Neural cell (in vitro differentiated cells): Measurements from ENCODE around the gene SSBP2. TPM values are rescaled to one million over a fixed set of nuclear protein-coding genes. Genes with fewer than 3 reads are reported as not detected.

Experiments
- H2AFZ ChIP-seq: fragments of 200-600, 300-800 bp; sonication (generic), shearing (Covaris generic); 2 replicates; pipeline ENCODE4 v1.6.0; 2014; ENCODE audit warnings: low read depth, mild to moderate bottlenecking, antibody characterized with exemption, low read length, moderate library complexity
- H3F3A ChIP-seq: fragments of 200-600 bp; shearing (Covaris generic); 2 replicates; pipeline ENCODE4 v1.6.1; 2016; ENCODE audit warnings: mild to moderate bottlenecking, moderate library complexity, mixed read lengths, antibody characterized with exemption, low read length; ENCODE audit not compliant: insufficient read depth, poor library complexity, severe bottlenecking
- H3K27ac ChIP-seq: fragments of 200-600, 300-800 bp; sonication (generic), shearing (Covaris generic); 2 replicates; pipeline ENCODE4 v1.5.1; 2014; ENCODE audit warnings: mild to moderate bottlenecking, low read length, moderate library complexity
- H3K27me3 ChIP-seq: fragments of 300-800, 200-600 bp; sonication (generic), shearing (Covaris generic); 2 replicates; pipeline ENCODE4 v1.6.0; 2014; ENCODE audit warnings: mild to moderate bottlenecking, low read depth, low read length, moderate library complexity; ENCODE audit not compliant: insufficient read depth
- H3K36me3 ChIP-seq: fragments of 300-800, 200-600 bp; sonication (generic), shearing (Covaris generic); 2 replicates; pipeline ENCODE4 v1.5.1; 2014; ENCODE audit warnings: mild to moderate bottlenecking, antibody characterized with exemption, low read length, moderate library complexity; ENCODE audit not compliant: insufficient read depth
- H3K4me2 ChIP-seq: fragments of 300-800, 200-600 bp; sonication (generic), shearing (Covaris generic); 2 replicates; pipeline ENCODE4 v1.6.0; 2014; ENCODE audit warnings: mild to moderate bottlenecking, low read length
- H3K4me3 ChIP-seq: fragments of 300-800, 200-600 bp; sonication (generic), shearing (Covaris generic); 2 replicates; pipeline ENCODE4 v1.5.1; 2014; ENCODE audit warnings: mild to moderate bottlenecking, low read length, moderate library complexity
- H3K79me2 ChIP-seq: fragments of 200-600 bp; shearing (Covaris generic); replicated peaks from 2 replicates; pipeline ENCODE4 v1.6.0; 2014; ENCODE audit warnings: mild to moderate bottlenecking, low read length, moderate library complexity; ENCODE audit not compliant: insufficient read depth
- H3K9ac ChIP-seq: fragments of 300-800, 200-600 bp; sonication (generic), shearing (Covaris generic); 2 replicates; pipeline ENCODE4 v1.6.1; 2016; ENCODE audit warnings: mild to moderate bottlenecking, low read length, mixed read lengths
- H3K9me2 ChIP-seq: fragments of 200-600 bp; shearing (Covaris generic); 2 replicates; pipeline ENCODE4 v1.6.1; 2016; ENCODE audit warnings: mild to moderate bottlenecking, low read length, mixed read lengths; ENCODE audit not compliant: insufficient read depth
- H3K9me3 ChIP-seq: fragments of 200-600, 300-800 bp; sonication (generic), shearing (Covaris generic); 2 replicates; pipeline ENCODE4 v1.6.1; 2016; ENCODE audit warnings: mild to moderate bottlenecking, mixed run types, low read length, moderate library complexity, mixed read lengths
- H4K20me1 ChIP-seq: fragments of 200-600 bp; shearing (Covaris generic); 2 replicates; pipeline ENCODE4 v1.6.1; 2016; ENCODE audit warnings: mild to moderate bottlenecking, mixed run types; ENCODE audit not compliant: insufficient read depth
- EP300 ChIP-seq: fragments of 450-650 bp; conservative IDR thresholded peaks from 2 replicates; pipeline ENCODE4 v1.6.1; 2014; ENCODE audit warnings: antibody characterized with exemption, mild to moderate bottlenecking, moderate library complexity; ENCODE audit not compliant: poor library complexity, severe bottlenecking
- EZH2 ChIP-seq: fragments of 200-600, 300-800 bp; shearing (Covaris generic), sonication (generic); IDR thresholded peaks from 2 replicates; pipeline ENCODE4 v1.6.1; 2014; ENCODE audit warnings: antibody characterized with exemption, low read length, borderline replicate concordance, mild to moderate bottlenecking; ENCODE audit not compliant: insufficient read depth, poor library complexity, severe bottlenecking
- MXI1 ChIP-seq: fragments of 450-650 bp; conservative IDR thresholded peaks from 2 replicates; pipeline ENCODE4 v1.6.1; 2014; ENCODE audit warnings: antibody characterized with exemption, mild to moderate bottlenecking; ENCODE audit not compliant: poor library complexity, severe bottlenecking
- POLR2AphosphoS5 ChIP-seq: IDR thresholded peaks from 2 replicates; pipeline ENCODE4 v1.6.1; 2012
- RAD21 ChIP-seq: fragments of 450-650 bp; conservative IDR thresholded peaks from 2 replicates; pipeline ENCODE4 v1.6.1; 2014; ENCODE audit warnings: antibody characterized with exemption, mild to moderate bottlenecking, moderate library complexity
- REST ChIP-seq: IDR thresholded peaks from 2 replicates; pipeline ENCODE4 v1.6.1; 2012; ENCODE audit warnings: borderline replicate concordance
- SMC3 ChIP-seq: fragments of 450-650 bp; conservative IDR thresholded peaks from 2 replicates; pipeline ENCODE4 v1.6.1; 2014; ENCODE audit warnings: antibody characterized with exemption, mild to moderate bottlenecking, moderate library complexity; ENCODE audit not compliant: poor library complexity
- TAF1 ChIP-seq: IDR thresholded peaks from 2 replicates; pipeline ENCODE4 v1.6.1; 2012; ENCODE audit warnings: low read depth
- polyA plus RNA-seq: library from polyadenylated mRNA; depleted of rRNA; stranded (reverse); fragments of >200 nt; gene quantifications from 2 replicates; pipeline ENCODE4 v1.2.3, GENCODE V29; 2014
- TF ChIP-seq, protein P1 (sequence below): fragments of 450-650 bp; IDR thresholded peaks from 2 replicates; pipeline ENCODE4 v1.5.1; 2014; ENCODE audit warnings: antibody characterized with exemption, mild to moderate bottlenecking, moderate library complexity; ENCODE audit not compliant: poor library complexity, severe bottlenecking

SSBP2 gene
- polyA plus RNA-seq, 1 donor from 2014 or later = 128 TPM

DNA sequence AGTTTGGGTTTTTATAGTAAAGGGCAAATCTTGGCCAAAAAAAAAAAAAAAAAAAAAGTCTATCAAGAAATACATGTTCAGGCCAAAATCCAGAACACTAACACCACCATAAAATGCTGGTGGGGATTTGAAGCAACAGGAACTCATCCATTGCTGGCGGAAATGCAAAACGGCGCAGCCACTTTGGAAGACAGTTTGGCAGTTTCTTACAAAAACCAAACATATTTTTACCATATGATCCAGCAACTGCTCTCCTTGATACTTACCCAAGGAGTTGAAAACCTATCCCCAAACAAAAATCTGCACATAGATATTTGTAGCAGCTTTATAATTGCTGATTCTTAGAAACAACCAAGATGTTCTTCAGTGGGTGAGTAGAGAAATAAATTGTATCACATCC, 203.9 kb downstream of the SSBP2 start:
- no peak overlapping the region for H3K9ac ChIP-seq
- TF ChIP-seq MXI1 (no peak), REST (no peak), RAD21 (no peak), POLR2AphosphoS5 (no peak), EZH2 (no peak), EP300 (no peak), SMC3 (no peak), TAF1 (no peak)
- TF ChIP-seq, protein P1, sequence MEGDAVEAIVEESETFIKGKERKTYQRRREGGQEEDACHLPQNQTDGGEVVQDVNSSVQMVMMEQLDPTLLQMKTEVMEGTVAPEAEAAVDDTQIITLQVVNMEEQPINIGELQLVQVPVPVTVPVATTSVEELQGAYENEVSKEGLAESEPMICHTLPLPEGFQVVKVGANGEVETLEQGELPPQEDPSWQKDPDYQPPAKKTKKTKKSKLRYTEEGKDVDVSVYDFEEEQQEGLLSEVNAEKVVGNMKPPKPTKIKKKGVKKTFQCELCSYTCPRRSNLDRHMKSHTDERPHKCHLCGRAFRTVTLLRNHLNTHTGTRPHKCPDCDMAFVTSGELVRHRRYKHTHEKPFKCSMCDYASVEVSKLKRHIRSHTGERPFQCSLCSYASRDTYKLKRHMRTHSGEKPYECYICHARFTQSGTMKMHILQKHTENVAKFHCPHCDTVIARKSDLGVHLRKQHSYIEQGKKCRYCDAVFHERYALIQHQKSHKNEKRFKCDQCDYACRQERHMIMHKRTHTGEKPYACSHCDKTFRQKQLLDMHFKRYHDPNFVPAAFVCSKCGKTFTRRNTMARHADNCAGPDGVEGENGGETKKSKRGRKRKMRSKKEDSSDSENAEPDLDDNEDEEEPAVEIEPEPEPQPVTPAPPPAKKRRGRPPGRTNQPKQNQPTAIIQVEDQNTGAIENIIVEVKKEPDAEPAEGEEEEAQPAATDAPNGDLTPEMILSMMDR = no peak
- H3K27ac ChIP-seq = no peak overlapping the region
- peaks cover 7% of the 10 kb centered on the region for H3K79me2 ChIP-seq
- H3K9me2 ChIP-seq = no peaks in the 10 kb centered on the region
- H4K20me1 ChIP-seq = no peaks in the 10 kb centered on the region
- no peak overlapping the region for H3K4me3 ChIP-seq
- no peaks in the 10 kb centered on the region for H3F3A ChIP-seq
- H3K36me3 ChIP-seq = no peaks in the 10 kb centered on the region
- H3K27me3 ChIP-seq = no peaks in the 10 kb centered on the region
- H3K9me3 ChIP-seq = no peaks in the 10 kb centered on the region
- no peak overlapping the region for H2AFZ ChIP-seq
- H3K4me2 ChIP-seq = no peak overlapping the region

DNA sequence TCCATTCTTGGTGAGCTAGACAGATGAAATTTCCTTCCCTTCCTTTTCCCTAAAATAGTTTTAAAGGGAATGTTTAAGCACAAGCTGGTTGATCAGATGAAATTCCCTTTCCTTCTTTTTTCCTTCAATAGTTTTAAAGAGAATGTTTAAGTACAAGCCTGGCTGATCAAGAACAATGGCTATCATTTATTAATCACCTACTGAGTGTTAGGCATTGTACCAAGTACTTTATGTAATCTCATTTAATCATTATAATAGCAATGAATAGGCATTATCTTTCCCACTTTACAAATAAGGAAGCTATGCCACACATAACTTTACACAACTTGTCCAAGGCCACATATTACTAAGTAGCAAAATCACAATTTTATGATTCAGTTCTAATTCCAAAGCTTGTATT, 205.0 kb downstream of the SSBP2 start:
- H3K27me3 ChIP-seq = no peaks in the 10 kb centered on the region
- no peaks in the 10 kb centered on the region for H3K9me3 ChIP-seq
- H2AFZ ChIP-seq = no peak overlapping the region
- TF ChIP-seq MXI1 (no peak), EZH2 (no peak), RAD21 (no peak), EP300 (no peak), POLR2AphosphoS5 (no peak), SMC3 (no peak), TAF1 (no peak), REST (no peak)
- TF ChIP-seq, protein P1 = no peak
- no peaks in the 10 kb centered on the region for H3K9me2 ChIP-seq
- H3K36me3 ChIP-seq = no peaks in the 10 kb centered on the region
- H4K20me1 ChIP-seq = no peaks in the 10 kb centered on the region
- H3K79me2 ChIP-seq = peaks cover 10% of the 10 kb centered on the region
- no peak overlapping the region for H3K4me3 ChIP-seq
- no peak overlapping the region for H3K9ac ChIP-seq
- H3F3A ChIP-seq = no peaks in the 10 kb centered on the region
- H3K4me2 ChIP-seq = no peak overlapping the region
- H3K27ac ChIP-seq = no peak overlapping the region
